ENCODE data around the gene BZW1.

Gene BZW1

GRCh38 chr2:200811333-200812121 is at the start of gene BZW1:
Gene BZW1 (plus strand): TSS chr2:200811910. CDS start chr2:200813218, 1,308 bp downstream.
- Mint-ChIP-seq H3K27me3 (no peaks in the 10 kb centered on the region), H3K27ac (peak within 1 kb of the TSS; percentile 99), H3K4me3 (peak within 1 kb of the TSS; percentile 97), H3K36me3 (ENCODE audit: low read depth) (peaks cover 44% of the 10 kb centered on the region), H3K4me1 (ENCODE audit: low read depth) (peaks cover 52% of the 10 kb centered on the region), H3K9me3 (no peaks in the 10 kb centered on the region)
- intact Hi-C loops (cut with micrococcal nuclease), result loop anchor here (1.0 to 5.0 kb wide), 6 partner anchors 53 to 854 kb away; partner anchors contain the start of genes CLK1, KCTD18, MAIP1 and NIF3L1

GRCh38 chr2:200762127-200762526 is 49.6 kb upstream of the BZW1 start:
- no peaks in the 10 kb centered on the region for H3K4me1 Mint-ChIP-seq (ENCODE audit: low read depth)
- no peak overlapping the region for H3K27ac Mint-ChIP-seq
- no peaks in the 10 kb centered on the region for H3K9me3 Mint-ChIP-seq
- H3K27me3 Mint-ChIP-seq, result no peaks in the 10 kb centered on the region
- H3K36me3 Mint-ChIP-seq (ENCODE audit: low read depth), result no peaks in the 10 kb centered on the region
- intact Hi-C loops (cut with micrococcal nuclease), result no loop called here
- no peak overlapping the region for H3K4me3 Mint-ChIP-seq

GRCh38 chr2:200763422-200763821 is 48.3 kb upstream of the BZW1 start:
- Mint-ChIP-seq H3K4me3 (no peak overlapping the region), H3K36me3 (ENCODE audit: low read depth) (no peaks in the 10 kb centered on the region), H3K27me3 (no peaks in the 10 kb centered on the region), H3K9me3 (no peaks in the 10 kb centered on the region), H3K4me1 (ENCODE audit: low read depth) (no peaks in the 10 kb centered on the region), H3K27ac (no peak overlapping the region)
- intact Hi-C loops (cut with micrococcal nuclease), result no loop called here

- Mint-ChIP-seq H3K4me3 (no peak overlapping the region), H3K36me3 (ENCODE audit: low read depth) (no peaks in the 10 kb centered on the region), H3K27ac (no peak overlapping the region), H3K27me3 (no peaks in the 10 kb centered on the region), H3K4me1 (ENCODE audit: low read depth) (no peaks in the 10 kb centered on the region), H3K9me3 (no peaks in the 10 kb centered on the region)
- intact Hi-C loops (cut with micrococcal nuclease), result no loop called here
These were observed 46.4 kb upstream of the BZW1 start for GRCh38 chr2:200765139-200765951.

GRCh38 chr2:200765995-200766660 is 45.6 kb upstream of the BZW1 start:
- Mint-ChIP-seq H3K27me3 (no peaks in the 10 kb centered on the region), H3K27ac (no peak overlapping the region), H3K9me3 (no peaks in the 10 kb centered on the region), H3K4me1 (ENCODE audit: low read depth) (no peaks in the 10 kb centered on the region), H3K36me3 (ENCODE audit: low read depth) (no peaks in the 10 kb centered on the region), H3K4me3 (no peak overlapping the region)
- intact Hi-C loops (cut with micrococcal nuclease), result no loop called here

GRCh38 chr2:200767111-200767885 is 44.4 kb upstream of the BZW1 start:
- H3K27me3 Mint-ChIP-seq, result no peaks in the 10 kb centered on the region
- H3K27ac Mint-ChIP-seq, result no peak overlapping the region
- H3K9me3 Mint-ChIP-seq, result no peaks in the 10 kb centered on the region
- H3K4me3 Mint-ChIP-seq, result no peak overlapping the region
- intact Hi-C loops (cut with micrococcal nuclease), result no loop called here
- no peaks in the 10 kb centered on the region for H3K36me3 Mint-ChIP-seq (ENCODE audit: low read depth)
- peaks cover 1% of the 10 kb centered on the region for H3K4me1 Mint-ChIP-seq (ENCODE audit: low read depth)

- no peak overlapping the region for H3K4me3 Mint-ChIP-seq
- intact Hi-C loops (cut with micrococcal nuclease), result no loop called here
- H3K27ac Mint-ChIP-seq, result no peak overlapping the region
- H3K27me3 Mint-ChIP-seq, result no peaks in the 10 kb centered on the region
- H3K4me1 Mint-ChIP-seq (ENCODE audit: low read depth), result peaks cover 12% of the 10 kb centered on the region
- no peaks in the 10 kb centered on the region for H3K9me3 Mint-ChIP-seq
- H3K36me3 Mint-ChIP-seq (ENCODE audit: low read depth), result no peaks in the 10 kb centered on the region
These were observed 40.9 kb upstream of the BZW1 start for GRCh38 chr2:200770847-200771246.

- H3K4me3 Mint-ChIP-seq, result no peak overlapping the region
- intact Hi-C loops (cut with micrococcal nuclease), result no loop called here
- peak overlapping the region; percentile 50 for H3K27ac Mint-ChIP-seq
- no peaks in the 10 kb centered on the region for H3K27me3 Mint-ChIP-seq
- H3K36me3 Mint-ChIP-seq (ENCODE audit: low read depth), result no peaks in the 10 kb centered on the region
- peaks cover 12% of the 10 kb centered on the region for H3K4me1 Mint-ChIP-seq (ENCODE audit: low read depth)
- H3K9me3 Mint-ChIP-seq, result no peaks in the 10 kb centered on the region
These were observed 39.1 kb upstream of the BZW1 start for GRCh38 chr2:200772620-200773019.

- Mint-ChIP-seq H3K4me3 (no peak overlapping the region), H3K4me1 (ENCODE audit: low read depth) (peaks cover 12% of the 10 kb centered on the region)
These were observed 38.6 kb upstream of the BZW1 start for GRCh38 chr2:200773083-200773482.

GRCh38 chr2:200774920-200775319 is 36.8 kb upstream of the BZW1 start:
- Mint-ChIP-seq H3K4me1 (ENCODE audit: low read depth) (peaks cover 12% of the 10 kb centered on the region), H3K9me3 (no peaks in the 10 kb centered on the region), H3K27ac (no peak overlapping the region), H3K36me3 (ENCODE audit: low read depth) (no peaks in the 10 kb centered on the region), H3K4me3 (no peak overlapping the region), H3K27me3 (no peaks in the 10 kb centered on the region)
- intact Hi-C loops (cut with micrococcal nuclease), result no loop called here

More at GRCh38 chr2:200773083-200773482, 38.6 kb upstream of the BZW1 start:
- intact Hi-C loops (cut with micrococcal nuclease), result no loop called here
- H3K36me3 Mint-ChIP-seq (ENCODE audit: low read depth), result no peaks in the 10 kb centered on the region
- no peaks in the 10 kb centered on the region for H3K9me3 Mint-ChIP-seq
- no peaks in the 10 kb centered on the region for H3K27me3 Mint-ChIP-seq
- no peak overlapping the region for H3K27ac Mint-ChIP-seq

GRCh38 chr2:200777275-200777674 is 34.4 kb upstream of the BZW1 start:
- intact Hi-C loops (cut with micrococcal nuclease), result no loop called here
- Mint-ChIP-seq H3K9me3 (no peaks in the 10 kb centered on the region), H3K27me3 (no peaks in the 10 kb centered on the region), H3K36me3 (ENCODE audit: low read depth) (no peaks in the 10 kb centered on the region), H3K27ac (no peak overlapping the region), H3K4me3 (no peak overlapping the region), H3K4me1 (ENCODE audit: low read depth) (peaks cover 22% of the 10 kb centered on the region)

- Mint-ChIP-seq H3K9me3 (no peaks in the 10 kb centered on the region), H3K4me1 (ENCODE audit: low read depth) (peaks cover 16% of the 10 kb centered on the region), H3K4me3 (no peak overlapping the region), H3K36me3 (ENCODE audit: low read depth) (no peaks in the 10 kb centered on the region), H3K27ac (no peak overlapping the region), H3K27me3 (no peaks in the 10 kb centered on the region)
- intact Hi-C loops (cut with micrococcal nuclease), result no loop called here
These were observed 33.7 kb upstream of the BZW1 start for GRCh38 chr2:200778038-200778437.

GRCh38 chr2:200779214-200779613 is 32.5 kb upstream of the BZW1 start:
- no peaks in the 10 kb centered on the region for H3K36me3 Mint-ChIP-seq (ENCODE audit: low read depth)
- H3K4me3 Mint-ChIP-seq, result no peak overlapping the region
- intact Hi-C loops (cut with micrococcal nuclease), result no loop called here
- H3K9me3 Mint-ChIP-seq, result no peaks in the 10 kb centered on the region
- H3K27ac Mint-ChIP-seq, result no peak overlapping the region
- no peaks in the 10 kb centered on the region for H3K27me3 Mint-ChIP-seq
- peaks cover 12% of the 10 kb centered on the region for H3K4me1 Mint-ChIP-seq (ENCODE audit: low read depth)

Measured in dendritic cell treated with granulocyte-macrophage colony-stimulating factor and Interleukin-4, amounts not matched to agents 40 ng/mL and 50 ng/mL, for 4 days (primary cell).